Fibroblast of the conjunctiva (primary cell): ENCODE results near the gene GPN2.
"Not testable (repeated sequence)": the region's sequence is repeated elsewhere in the genome, so short reads cannot be mapped to it uniquely, and the experiment has no call there.

Experiments
- DNase-seq: peaks from one replicate; pipeline ENCODE4 v3.0.0-alpha.2; 2010; ENCODE audit warnings: low read depth

The GPN2 gene

GRCh38 chr1:26857473-26858060 is 32.5 kb downstream of the GPN2 start:
- DNase-seq: no peak

- no peak for DNase-seq
Measured at GRCh38 chr1:26856604-26857469, 33.2 kb downstream of the GPN2 start.

- DNase-seq: no peak
Measured at GRCh38 chr1:26856181-26856580, 33.9 kb downstream of the GPN2 start.

GRCh38 chr1:26855636-26856035 is 34.4 kb downstream of the GPN2 start:
- DNase-seq: no peak

GRCh38 chr1:26854906-26855305 is 35.2 kb downstream of the GPN2 start:
- DNase-seq: no peak

- DNase-seq: no peak
Measured at GRCh38 chr1:26853600-26853999, 36.5 kb downstream of the GPN2 start.

GRCh38 chr1:26853156-26853555 is 36.9 kb downstream of the GPN2 start:
- DNase-seq: peak; percentile 56

- no peak for DNase-seq
Measured at GRCh38 chr1:26852701-26853100, 37.4 kb downstream of the GPN2 start.

- DNase-seq: no peak
Measured at GRCh38 chr1:26851106-26851684, 38.9 kb downstream of the GPN2 start.

GRCh38 chr1:26848941-26849774 is 40.9 kb downstream of the GPN2 start:
- peak; percentile 49 for DNase-seq

- DNase-seq: no peak
Measured at GRCh38 chr1:26848499-26848898, 41.6 kb downstream of the GPN2 start.

- not testable (repeated sequence) for DNase-seq
Measured at GRCh38 chr1:26847826-26848225, 42.3 kb downstream of the GPN2 start.

GRCh38 chr1:26844424-26845196 is 45.5 kb downstream of the GPN2 start:
- no peak for DNase-seq

- no peak for DNase-seq
Measured at GRCh38 chr1:26839779-26840178, 50.3 kb downstream of the GPN2 start.

- DNase-seq: no peak
Measured at GRCh38 chr1:26839339-26839722, 50.8 kb downstream of the GPN2 start.

GRCh38 chr1:26838474-26839338 is 51.4 kb downstream of the GPN2 start:
- no peak for DNase-seq

GRCh38 chr1:26837665-26838064 is 52.4 kb downstream of the GPN2 start:
- DNase-seq: not testable (repeated sequence)

- no peak for DNase-seq
Measured at GRCh38 chr1:26833432-26834405, 56.4 kb downstream of the GPN2 start.

- DNase-seq: no peak
Measured at GRCh38 chr1:26832249-26832960, 57.7 kb downstream of the GPN2 start.
